Mammary epithelial cell (primary cell): ENCODE results near the gene CACNA2D1.

Experiments
- CTCF ChIP-seq, 2 donors: IDR thresholded peaks in 1 of 2; conservative IDR thresholded peaks in 1 of 2; 2 replicates each; pipeline ENCODE4 v1.5.1; 2011 to 2012; ENCODE audit warnings: inconsistent platforms in 2 of 2, low read length in 2 of 2, mild to moderate bottlenecking in 2 of 2, control low read depth in 1 of 2, low read depth in 1 of 2; ENCODE audit not compliant: insufficient read depth in 1 of 2; ENCODE audit errors: extremely low read depth in 1 of 2
- EZH2 ChIP-seq: IDR thresholded peaks from 2 replicates; pipeline ENCODE4 v1.6.1; 2012; ENCODE audit warnings: low read length, inconsistent platforms, borderline replicate concordance

- TF ChIP-seq CTCF (conservative IDR thresholded peaks at IDR 0.05 in 1 of 2, IDR thresholded peaks at IDR 0.05 in 1 of 2; ENCODE audit: extremely low read depth in 1 of 2, insufficient read depth in 1 of 2, low read depth in 1 of 2, low read length in 2 of 2) (no peak), EZH2 (no peak)
Observed at GRCh38 chr7:82410461-82410860, 33.1 kb downstream of the CACNA2D1 start.
